SH-SY5Y (cell line): ENCODE data around the gene SLCO3A1.

Source experiments
- GATA2 ChIP-seq: IDR thresholded peaks from 2 replicates; pipeline ENCODE4 v1.6.1; 2011; ENCODE audit warnings: mild to moderate bottlenecking, low read depth, low read length
- GATA3 ChIP-seq: IDR thresholded peaks from 2 replicates; pipeline ENCODE4 v1.6.1; 2011; ENCODE audit warnings: low read depth, mild to moderate bottlenecking, low read length, moderate library complexity

DNA sequence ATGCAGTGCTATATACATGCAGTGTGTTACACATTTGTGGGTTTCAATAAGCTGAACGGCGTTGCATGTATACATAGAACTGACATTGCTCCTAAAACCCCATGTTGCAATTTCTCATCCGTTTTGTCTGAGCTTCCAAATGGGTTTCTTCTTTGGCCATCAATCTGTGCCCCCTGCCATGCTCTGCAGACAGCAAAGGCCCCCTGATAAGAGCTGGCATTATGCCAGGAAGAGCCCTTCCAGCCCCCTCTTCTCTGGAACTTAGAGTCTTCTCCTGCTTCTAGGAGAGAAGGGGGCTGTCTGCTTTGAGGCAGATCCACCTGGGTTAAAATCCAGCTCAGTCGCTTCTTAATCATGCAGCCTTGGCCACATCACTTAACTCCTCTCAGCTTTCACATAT, 254.0 kb downstream of the SLCO3A1 start:
- TF ChIP-seq GATA2 (no peak), GATA3 (no peak)
